Right renal pelvis (tissue), 4 donors: ENCODE measurements around the gene ZDHHC11. TPM values are rescaled to one million over a fixed set of nuclear protein-coding genes. Genes with fewer than 3 reads are reported as not detected.
A peak's percentile ranks its signal among the peaks of the same experiment; 100 is the strongest.
"Not testable (repeated sequence)": the region's sequence is repeated elsewhere in the genome, so short reads cannot be mapped to it uniquely, and the experiment has no call there.

ENCODE experiments used
- DNase-seq, 4 donors: peaks; one replicate each; pipeline ENCODE4 v3.0.0-alpha.2; 2013; ENCODE audit warnings: low read depth in 4 of 4, low spot score in 3 of 4, missing footprints in 1 of 4
- polyA plus RNA-seq, 4 donors: library from polyadenylated mRNA; unstranded; fragments of 120-200 nt; gene quantifications; one replicate each; pipeline ENCODE4 v1.2.1, GENCODE V29; 2013; ENCODE audit not compliant: insufficient read length in 4 of 4

Gene ZDHHC11
- polyA plus RNA-seq, 4 donors = 6.4 to 6.9 (median 6.7) TPM

GRCh38 chr5:860506-861150 is 9.8 kb upstream of the ZDHHC11 start:
- no peak for DNase-seq

- no peak for DNase-seq
Observed at GRCh38 chr5:859798-860296, 9.1 kb upstream of the ZDHHC11 start.

- DNase-seq = no peak
Observed at GRCh38 chr5:859391-859790, 8.6 kb upstream of the ZDHHC11 start.

- DNase-seq = no peak
Observed at GRCh38 chr5:858726-859125, 7.9 kb upstream of the ZDHHC11 start.

- no peak for DNase-seq
Observed at GRCh38 chr5:856531-857425, 6.0 kb upstream of the ZDHHC11 start.

GRCh38 chr5:855771-856530 is 5.2 kb upstream of the ZDHHC11 start:
- no peak for DNase-seq

GRCh38 chr5:854966-855743 is 4.4 kb upstream of the ZDHHC11 start:
- DNase-seq = no peak

- DNase-seq = no peak
Observed at GRCh38 chr5:854217-854616, 3.4 kb upstream of the ZDHHC11 start.

GRCh38 chr5:853416-854090 is 2.8 kb upstream of the ZDHHC11 start:
- not testable (repeated sequence) for DNase-seq

- no peak for DNase-seq
Observed at GRCh38 chr5:852431-853401, 1.9 kb upstream of the ZDHHC11 start.

- no peak for DNase-seq
Observed at GRCh38 chr5:852018-852417, 1.2 kb upstream of the ZDHHC11 start.

GRCh38 chr5:851553-851952 is 767 bp upstream of the ZDHHC11 start:
- no peak for DNase-seq

- no peak for DNase-seq
Observed at GRCh38 chr5:851076-851475, 290 bp upstream of the ZDHHC11 start.

- peak in 2 of 4 donors; percentile 35 to 51 for DNase-seq
Observed at GRCh38 chr5:849651-850301, 1.0 kb downstream of the ZDHHC11 start.

- no peak for DNase-seq
Observed at GRCh38 chr5:848671-849111, 2.1 kb downstream of the ZDHHC11 start.

GRCh38 chr5:847736-848135 is 3.0 kb downstream of the ZDHHC11 start:
- DNase-seq = not testable (repeated sequence)

- not testable (repeated sequence) for DNase-seq
Observed at GRCh38 chr5:847212-847611, 3.6 kb downstream of the ZDHHC11 start.

- not testable (repeated sequence) for DNase-seq
Observed at GRCh38 chr5:846602-847091, 4.1 kb downstream of the ZDHHC11 start.
